Measurements from ENCODE around the gene NAV2. TPM values are rescaled to one million over a fixed set of nuclear protein-coding genes. Genes with fewer than 3 reads are reported as not detected.
A peak's percentile ranks its signal among the peaks of the same experiment; 100 is the strongest.

The NAV2 gene
- total RNA-seq, 1 experiment from 2014 or later = 46.3 TPM

- H3T11ph ChIP-seq (ENCODE audit: low read length) = no peak overlapping the region
- TF ChIP-seq CTCF (conservative IDR thresholded peaks at IDR 0.05) = no peak
- Mint-ChIP-seq H3K4me3 (no peak overlapping the region), H3K27ac (peak overlapping the region in 1 of 3 experiments; percentile 9; a peak in 1 of 7 replicates), H3K9me3 (no peaks in the 10 kb centered on the region), H3K4me1 (no peaks in the 10 kb centered on the region), H3K36me3 (ENCODE audit: insufficient read depth in 1 of 3, low read depth in 3 of 3) (peaks cover 25 to 43% (median 41%) of the 10 kb centered on the region in 3 experiments; a peak in 6 of 7 replicates), H3K27me3 (ENCODE audit: low read depth) (no peaks in the 10 kb centered on the region; the same call in 1 of the 2 replicates)
- H3K4ac ChIP-seq (ENCODE audit: low read depth, low read length) = no peak overlapping the region
- no peak overlapping the region for H2BK15ac ChIP-seq (ENCODE audit: low read depth, low read length)
- WGBS (ENCODE audit: extremely low coverage, insufficient read length, low lambda C conversion rate) = no CpG with 5 or more reads among the region's 7 CpGs
- H3K79me2 ChIP-seq (ENCODE audit: insufficient read depth, low read length) = no peaks in the 10 kb centered on the region
- no peaks in the 10 kb centered on the region for H4K20me1 ChIP-seq (ENCODE audit: control insufficient read depth, insufficient read depth, insufficient read length)
- H2AK5ac ChIP-seq (ENCODE audit: insufficient read length, low read length) = no peak overlapping the region
- H3K9ac ChIP-seq (ENCODE audit: extremely low read depth, insufficient read length, low read length) = no peak overlapping the region
- no peak overlapping the region for H3K27ac ChIP-seq (ENCODE audit: insufficient read length, low read depth, low read length)
- no peak overlapping the region for H2AFZ ChIP-seq (ENCODE audit: low read length)
- H3K4me2 ChIP-seq (ENCODE audit: insufficient read depth, insufficient read length, low read length) = no peak overlapping the region
- no peak overlapping the region for H3K14ac ChIP-seq (ENCODE audit: insufficient read depth, low read length)
- no peak for DNase-seq
- no peak overlapping the region for H2BK5ac ChIP-seq (ENCODE audit: insufficient read length, low read length)
- no peak overlapping the region for H2BK120ac ChIP-seq (ENCODE audit: low read depth, low read length, poor library complexity, severe bottlenecking)
- no peak overlapping the region for H3K18ac ChIP-seq (ENCODE audit: insufficient read length, low read depth, low read length)
- H3K23me2 ChIP-seq (ENCODE audit: insufficient read length, low read depth, low read length, poor library complexity, severe bottlenecking) = no peaks in the 10 kb centered on the region
- H4K8ac ChIP-seq (replicated peaks; ENCODE audit: insufficient read length, low read depth, low read length) = no peak overlapping the region
- no peak overlapping the region for H2BK20ac ChIP-seq (ENCODE audit: low read depth, low read length, poor library complexity, severe bottlenecking)
- no peaks in the 10 kb centered on the region for H3K27me3 ChIP-seq (ENCODE audit: insufficient read depth, low read length)
- H3K56ac ChIP-seq (ENCODE audit: insufficient read length, low read depth, low read length) = no peak overlapping the region
- H3K23ac ChIP-seq (ENCODE audit: insufficient read length, low read depth, low read length) = no peak overlapping the region
- H4K91ac ChIP-seq (ENCODE audit: insufficient read length, low read depth, low read length) = no peak overlapping the region
- no peaks in the 10 kb centered on the region for H3K4me1 ChIP-seq (ENCODE audit: insufficient read depth, low read length)
- no peaks in the 10 kb centered on the region for H3K79me1 ChIP-seq (ENCODE audit: insufficient read depth, low read depth, low read length, poor library complexity, severe bottlenecking)
- no peaks in the 10 kb centered on the region for H3K9me3 ChIP-seq (ENCODE audit: control insufficient read depth, low read depth, low read length)
- H4K5ac ChIP-seq (ENCODE audit: insufficient read length, low read depth, low read length) = no peak overlapping the region
- no peak overlapping the region for H2BK12ac ChIP-seq (ENCODE audit: insufficient read length, low read depth, low read length)
These were observed 407.7 kb downstream of the NAV2 start for GRCh38 chr11:20120134-20120925.
